T-helper 2 cell treated with Interferon-gamma antibody and Interleukin-4, amounts not matched to agents 5 μg/mL and 100 μg/mL, for 36 hours (primary cell): Measurements from ENCODE around the gene ZNF821.
"Not testable (repeated sequence)": the region's sequence is repeated elsewhere in the genome, so short reads cannot be mapped to it uniquely, and the experiment has no call there.

Experiments
- DNase-seq: peaks from one replicate; pipeline ENCODE4 v3.0.0; 2021; ENCODE audit warnings: low spot score
- H3K27ac Mint-ChIP-seq: one replicate; pipeline ENCODE4 v1.8.0; 2021; ENCODE audit warnings: mild to moderate bottlenecking, mixed read lengths
- H3K27me3 Mint-ChIP-seq: one replicate; pipeline ENCODE4 v1.8.0; 2021; ENCODE audit warnings: low read depth, mixed read lengths
- H3K36me3 Mint-ChIP-seq: one replicate; pipeline ENCODE4 v1.8.0; 2021; ENCODE audit warnings: low read depth, mixed read lengths
- H3K4me1 Mint-ChIP-seq: one replicate; pipeline ENCODE4 v1.8.0; 2021; ENCODE audit warnings: low read depth, mixed read lengths
- H3K4me3 Mint-ChIP-seq: one replicate; pipeline ENCODE4 v1.8.0; 2022; ENCODE audit warnings: mild to moderate bottlenecking, moderate library complexity, mixed read lengths
- H3K9me3 Mint-ChIP-seq: one replicate; pipeline ENCODE4 v1.8.0; 2021; ENCODE audit warnings: mixed read lengths

Gene ZNF821

DNA sequence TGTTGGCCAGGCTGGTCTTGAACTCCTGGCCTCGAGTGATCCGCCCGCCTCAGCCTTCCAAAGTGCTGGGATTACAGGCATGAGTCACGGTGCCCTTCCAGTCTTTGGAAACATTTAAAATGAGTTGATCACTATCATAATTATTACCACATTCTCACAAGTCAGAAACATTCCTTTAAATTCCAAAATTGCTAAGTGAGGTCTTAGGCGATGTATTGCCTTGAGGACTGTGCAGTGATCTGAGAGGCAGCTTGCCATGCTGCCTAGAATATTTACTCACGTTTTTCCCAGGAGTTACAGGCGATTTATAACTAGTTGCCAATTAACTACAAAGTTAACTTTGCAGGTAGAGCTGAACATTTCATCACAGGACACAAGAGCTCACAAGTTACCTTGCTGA is 43.9 kb downstream of the ZNF821 start:
- no peak overlapping the region for H3K27ac Mint-ChIP-seq
- H3K9me3 Mint-ChIP-seq: no peaks in the 10 kb centered on the region
- H3K27me3 Mint-ChIP-seq: no peaks in the 10 kb centered on the region
- H3K4me3 Mint-ChIP-seq: no peak overlapping the region
- peaks cover 10% of the 10 kb centered on the region for H3K4me1 Mint-ChIP-seq
- no peaks in the 10 kb centered on the region for H3K36me3 Mint-ChIP-seq
- no peak for DNase-seq

DNA sequence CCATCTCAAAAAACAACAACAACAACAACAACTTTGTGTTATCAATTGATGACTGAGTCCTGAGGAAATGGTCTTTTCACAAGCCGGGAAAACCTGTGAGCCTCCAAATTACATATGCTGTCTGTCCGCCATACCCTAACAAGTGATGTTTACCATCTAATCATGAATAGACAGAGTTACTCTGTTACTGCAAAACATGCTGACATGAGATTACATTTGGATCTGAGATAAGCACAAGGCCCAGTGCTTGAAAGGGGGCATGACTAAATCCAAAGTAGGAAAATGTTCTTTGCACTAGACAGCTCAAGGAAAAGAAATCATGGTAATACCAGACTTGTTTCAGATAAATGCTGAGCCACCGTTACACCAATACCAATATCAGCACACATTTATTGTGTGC is 46.8 kb downstream of the ZNF821 start:
- no peak overlapping the region for H3K27ac Mint-ChIP-seq
- H3K4me3 Mint-ChIP-seq: no peak overlapping the region
- no peaks in the 10 kb centered on the region for H3K27me3 Mint-ChIP-seq
- DNase-seq: no peak
- peaks cover 7% of the 10 kb centered on the region for H3K4me1 Mint-ChIP-seq
- H3K9me3 Mint-ChIP-seq: no peaks in the 10 kb centered on the region
- H3K36me3 Mint-ChIP-seq: no peaks in the 10 kb centered on the region

DNA sequence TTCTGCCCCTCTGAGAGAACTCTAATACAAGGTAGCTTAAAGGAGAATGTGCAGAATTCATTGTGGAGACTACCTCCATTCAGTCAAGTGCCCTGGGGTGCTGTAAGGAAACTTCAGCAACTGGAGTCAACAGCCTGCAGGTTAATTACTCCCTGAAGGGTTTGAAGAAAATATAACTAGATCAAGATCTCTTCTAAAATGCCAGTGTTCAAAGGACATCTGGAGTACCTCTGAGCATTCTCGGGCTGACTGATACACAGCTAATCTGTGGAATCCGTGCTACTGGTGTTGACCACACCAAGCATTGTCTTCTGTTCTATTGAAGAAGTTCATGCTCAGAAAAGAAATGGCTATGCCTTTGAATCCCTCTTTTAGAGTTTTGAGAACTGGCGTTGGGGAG is 49.7 kb downstream of the ZNF821 start:
- Mint-ChIP-seq H3K4me3 (no peak overlapping the region), H3K27me3 (no peaks in the 10 kb centered on the region), H3K4me1 (peaks cover 5% of the 10 kb centered on the region), H3K27ac (no peak overlapping the region), H3K9me3 (no peaks in the 10 kb centered on the region), H3K36me3 (no peaks in the 10 kb centered on the region)
- DNase-seq: no peak

DNA sequence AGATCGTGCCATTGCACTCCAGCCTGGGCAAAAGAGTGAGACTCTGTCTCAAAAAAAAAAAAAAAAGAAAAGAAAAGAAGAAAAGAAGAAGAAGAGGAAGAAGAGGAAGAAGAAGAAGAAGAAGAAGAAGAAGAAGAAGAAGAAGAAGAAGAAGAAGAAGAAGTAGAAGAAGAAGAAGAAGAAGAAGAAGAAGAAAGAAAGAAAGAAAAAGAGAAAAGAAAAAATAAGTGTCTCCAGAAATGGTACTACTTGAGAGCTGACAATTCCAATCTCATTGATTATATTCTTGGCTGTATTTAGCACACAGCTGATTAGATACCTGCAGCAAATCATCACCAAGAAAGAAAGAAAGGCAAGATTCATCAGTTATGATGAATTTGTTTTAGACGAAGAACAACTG is 51.9 kb downstream of the ZNF821 start:
- not testable (repeated sequence) for H3K4me3 Mint-ChIP-seq, H3K36me3 Mint-ChIP-seq, DNase-seq, H3K27ac Mint-ChIP-seq, H3K4me1 Mint-ChIP-seq, H3K27me3 Mint-ChIP-seq, H3K9me3 Mint-ChIP-seq

DNA sequence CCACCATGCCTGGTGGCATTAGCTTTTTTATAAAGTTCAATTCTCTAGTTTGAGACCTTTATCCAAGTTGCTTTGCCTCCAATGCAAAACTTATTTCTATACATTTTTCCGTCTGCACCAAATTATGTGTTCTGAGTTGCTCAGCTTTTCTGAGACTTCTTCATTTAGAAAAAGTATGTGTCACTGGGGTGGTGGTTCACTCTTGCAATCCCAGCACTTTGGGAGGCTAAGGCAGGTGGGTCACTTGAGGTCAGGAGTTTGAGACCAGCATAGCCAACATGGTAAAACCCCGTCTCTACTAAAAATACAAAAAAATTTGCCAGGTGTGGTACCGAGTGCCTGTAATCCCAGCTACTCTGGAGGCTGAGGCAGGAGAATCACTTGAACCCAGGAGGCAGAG is 52.3 kb downstream of the ZNF821 start:
- H3K4me1 Mint-ChIP-seq, H3K4me3 Mint-ChIP-seq, H3K9me3 Mint-ChIP-seq, DNase-seq, H3K27me3 Mint-ChIP-seq, H3K27ac Mint-ChIP-seq, H3K36me3 Mint-ChIP-seq: not testable (repeated sequence)

DNA sequence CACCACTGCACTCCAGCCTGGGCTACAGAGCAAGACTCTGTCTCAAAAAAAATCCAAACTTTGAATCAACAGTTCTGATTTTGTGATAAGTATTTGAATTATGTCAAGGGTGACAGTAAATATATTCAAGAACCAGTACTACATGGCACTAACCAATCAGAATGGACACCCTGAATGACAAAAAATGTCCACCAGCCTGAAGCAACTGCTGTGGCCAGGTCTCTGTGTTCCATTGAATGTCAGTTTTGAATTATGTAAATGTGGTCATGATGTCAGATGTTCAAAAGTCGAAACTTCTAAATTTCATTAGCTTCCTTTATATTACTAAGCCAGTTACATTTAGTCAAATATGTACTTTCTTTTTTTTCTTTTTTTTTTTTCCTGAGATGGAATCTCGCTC is 53.6 kb downstream of the ZNF821 start:
- Mint-ChIP-seq H3K27ac (no peak overlapping the region), H3K36me3 (peaks cover 8% of the 10 kb centered on the region), H3K4me3 (no peak overlapping the region), H3K4me1 (peaks cover 10% of the 10 kb centered on the region), H3K27me3 (no peaks in the 10 kb centered on the region), H3K9me3 (peaks cover 7% of the 10 kb centered on the region)
- no peak for DNase-seq

DNA sequence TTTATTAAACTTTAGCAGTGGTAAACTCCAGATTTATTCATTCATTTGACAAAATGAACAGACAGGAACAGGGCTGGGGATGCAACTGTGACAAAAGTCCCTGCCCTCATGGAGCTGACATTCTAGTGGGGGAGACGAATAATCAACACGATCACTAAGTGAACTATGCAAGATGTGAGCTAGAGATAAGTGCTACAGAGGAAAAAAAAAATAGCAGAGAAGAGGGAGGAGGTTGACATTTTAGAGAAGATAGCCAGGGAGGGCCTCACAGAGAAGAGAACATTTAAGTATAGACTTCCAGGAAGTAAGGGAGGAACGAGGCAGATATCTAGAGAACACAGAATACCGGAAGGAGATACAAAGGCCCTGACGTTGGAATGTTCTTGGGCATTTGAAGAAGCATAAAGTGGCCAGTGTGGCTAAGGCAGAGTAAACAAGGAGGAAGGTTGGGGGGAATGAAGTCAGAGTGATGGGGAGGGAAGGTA is 57.4 kb downstream of the ZNF821 start:
- Mint-ChIP-seq H3K9me3 (peaks cover 7% of the 10 kb centered on the region), H3K27ac (peak overlapping the region; percentile 17), H3K4me3 (no peak overlapping the region), H3K36me3 (peaks cover 8% of the 10 kb centered on the region), H3K27me3 (no peaks in the 10 kb centered on the region), H3K4me1 (peaks cover 5% of the 10 kb centered on the region)
- no peak for DNase-seq

DNA sequence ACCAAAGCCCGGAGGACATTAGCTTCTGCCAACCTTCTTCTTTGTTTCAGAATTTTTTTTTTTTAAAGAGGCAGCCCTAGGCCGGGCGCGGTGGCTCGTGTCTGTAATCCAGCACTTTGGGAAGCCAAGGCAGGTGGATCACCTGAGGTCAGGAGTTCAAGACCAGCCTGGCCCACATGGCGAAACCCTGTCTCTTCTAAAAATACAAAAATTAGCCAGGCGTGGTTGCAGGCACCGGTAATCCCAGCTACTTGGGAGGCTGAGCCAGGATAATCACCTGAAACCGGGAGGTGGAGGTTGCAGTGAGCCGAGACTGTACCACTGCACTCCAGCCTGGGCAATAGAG is 66.9 kb downstream of the ZNF821 start:
- H3K9me3 Mint-ChIP-seq, H3K36me3 Mint-ChIP-seq, H3K4me1 Mint-ChIP-seq, DNase-seq, H3K27me3 Mint-ChIP-seq: not testable (repeated sequence)
- peak overlapping the region; percentile 14 for H3K4me3 Mint-ChIP-seq
- H3K27ac Mint-ChIP-seq: peak overlapping the region; percentile 55

DNA sequence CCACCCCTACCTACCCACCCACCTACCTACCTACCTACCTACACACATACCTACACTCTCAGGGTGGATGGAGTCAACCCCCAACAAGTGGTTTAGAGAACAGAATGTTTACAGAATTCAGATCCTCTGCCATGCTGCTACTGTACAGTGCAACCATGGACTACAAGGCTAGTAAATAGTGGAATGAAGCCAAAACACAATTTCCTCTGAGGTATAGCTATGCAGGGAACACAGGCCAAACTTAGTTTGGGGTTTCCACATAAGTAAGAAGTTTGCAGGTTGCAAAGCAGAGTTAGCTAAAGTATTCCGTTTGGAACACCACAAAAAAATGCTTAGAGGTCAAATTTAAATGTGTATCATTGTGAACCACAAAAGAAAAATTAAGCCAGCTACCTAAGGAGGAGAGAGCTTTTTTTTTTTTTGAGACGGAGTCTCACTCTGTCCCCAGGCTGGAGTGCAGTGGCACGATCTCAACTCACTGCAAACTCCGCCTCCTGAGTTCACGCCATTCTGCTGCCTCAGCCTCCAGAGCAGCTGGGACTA is 72.7 kb downstream of the ZNF821 start:
- Mint-ChIP-seq H3K4me3 (no peak overlapping the region), H3K27ac (no peak overlapping the region), H3K27me3 (no peaks in the 10 kb centered on the region), H3K9me3 (no peaks in the 10 kb centered on the region), H3K36me3 (peaks cover 9% of the 10 kb centered on the region), H3K4me1 (peaks cover 19% of the 10 kb centered on the region)
- no peak for DNase-seq

DNA sequence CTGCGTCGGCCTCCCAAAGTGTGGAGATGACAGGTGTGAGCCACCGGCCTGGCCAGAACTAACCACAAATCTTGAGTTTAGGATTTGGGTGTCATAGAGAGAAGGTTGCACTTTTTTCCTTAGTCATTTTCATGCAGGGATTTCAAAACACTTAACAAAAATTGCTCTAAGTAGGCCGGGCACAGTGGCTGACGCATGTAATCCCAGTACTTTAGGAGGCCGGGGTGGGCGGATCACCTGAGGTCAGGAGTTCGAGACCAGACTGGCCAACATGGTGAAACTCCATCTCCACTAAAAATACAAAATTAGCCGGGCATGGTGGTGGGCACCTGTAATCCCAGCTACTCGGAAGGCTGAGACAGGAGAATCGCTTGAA is 73.8 kb downstream of the ZNF821 start:
- Mint-ChIP-seq H3K4me3 (peak overlapping the region; percentile 38), H3K4me1 (peaks cover 21% of the 10 kb centered on the region), H3K36me3 (peaks cover 11% of the 10 kb centered on the region), H3K27ac (peak overlapping the region; percentile 100)
- not testable (repeated sequence) for H3K9me3 Mint-ChIP-seq, DNase-seq, H3K27me3 Mint-ChIP-seq
